HG03066 (cell line): ENCODE measurements around the gene CHN2.

Source experiments
- ATAC-seq: cut with Tn5 transposase; IDR thresholded peaks from one replicate; pipeline ENCODE4 v1.9.1; 2021; ENCODE audit warnings: low read depth; ENCODE audit not compliant: unreplicated experiment

Gene CHN2

GRCh38 chr7:29381206-29382094, 186.9 kb downstream of the CHN2 start:
- ATAC-seq = no peak

- ATAC-seq = no peak
Observed at GRCh38 chr7:29384277-29384676, 189.7 kb downstream of the CHN2 start.

GRCh38 chr7:29385214-29385814, 190.7 kb downstream of the CHN2 start:
- ATAC-seq = no peak

GRCh38 chr7:29386196-29386765, 191.7 kb downstream of the CHN2 start:
- ATAC-seq = no peak

- no peak for ATAC-seq
Observed at GRCh38 chr7:29391262-29391661, 196.7 kb downstream of the CHN2 start.

GRCh38 chr7:29394321-29394720, 199.7 kb downstream of the CHN2 start:
- no peak for ATAC-seq

- no peak for ATAC-seq
Observed at GRCh38 chr7:29396563-29396962, 202.0 kb downstream of the CHN2 start.

- no peak for ATAC-seq
Observed at GRCh38 chr7:29397398-29397797, 202.8 kb downstream of the CHN2 start.

- no peak for ATAC-seq
Observed at GRCh38 chr7:29398011-29398410, 203.4 kb downstream of the CHN2 start.

- no peak for ATAC-seq
Observed at GRCh38 chr7:29400437-29400836, 205.9 kb downstream of the CHN2 start.

- no peak for ATAC-seq
Observed at GRCh38 chr7:29401769-29402168, 207.2 kb downstream of the CHN2 start.

- no peak for ATAC-seq
Observed at GRCh38 chr7:29405891-29406290, 211.3 kb downstream of the CHN2 start.

GRCh38 chr7:29406366-29406765, 211.8 kb downstream of the CHN2 start:
- no peak for ATAC-seq

GRCh38 chr7:29408841-29409243, 214.3 kb downstream of the CHN2 start:
- ATAC-seq = peak; percentile 60

- ATAC-seq = no peak
Observed at GRCh38 chr7:29410996-29411395, 216.4 kb downstream of the CHN2 start.

- no peak for ATAC-seq
Observed at GRCh38 chr7:29412912-29413311, 218.3 kb downstream of the CHN2 start.

- no peak for ATAC-seq
Observed at GRCh38 chr7:29413626-29414136, 219.1 kb downstream of the CHN2 start.

GRCh38 chr7:29414216-29414615, 219.6 kb downstream of the CHN2 start:
- no peak for ATAC-seq

GRCh38 chr7:29415215-29415614, 220.6 kb downstream of the CHN2 start:
- no peak for ATAC-seq

- no peak for ATAC-seq
Observed at GRCh38 chr7:29416276-29416937, 221.8 kb downstream of the CHN2 start.

GRCh38 chr7:29416938-29417305, 222.3 kb downstream of the CHN2 start:
- no peak for ATAC-seq
